Measurements from ENCODE around the gene SPATA13. TPM values are rescaled to one million over a fixed set of nuclear protein-coding genes. Genes with fewer than 3 reads are reported as not detected.

SPATA13 gene
- total RNA-seq, 1 experiment from 2014 or later: 43.0 TPM

GRCh38 chr13:24187185-24187584 lies 26.7 kb downstream of the SPATA13 start:
- no peak for ATAC-seq

DNA sequence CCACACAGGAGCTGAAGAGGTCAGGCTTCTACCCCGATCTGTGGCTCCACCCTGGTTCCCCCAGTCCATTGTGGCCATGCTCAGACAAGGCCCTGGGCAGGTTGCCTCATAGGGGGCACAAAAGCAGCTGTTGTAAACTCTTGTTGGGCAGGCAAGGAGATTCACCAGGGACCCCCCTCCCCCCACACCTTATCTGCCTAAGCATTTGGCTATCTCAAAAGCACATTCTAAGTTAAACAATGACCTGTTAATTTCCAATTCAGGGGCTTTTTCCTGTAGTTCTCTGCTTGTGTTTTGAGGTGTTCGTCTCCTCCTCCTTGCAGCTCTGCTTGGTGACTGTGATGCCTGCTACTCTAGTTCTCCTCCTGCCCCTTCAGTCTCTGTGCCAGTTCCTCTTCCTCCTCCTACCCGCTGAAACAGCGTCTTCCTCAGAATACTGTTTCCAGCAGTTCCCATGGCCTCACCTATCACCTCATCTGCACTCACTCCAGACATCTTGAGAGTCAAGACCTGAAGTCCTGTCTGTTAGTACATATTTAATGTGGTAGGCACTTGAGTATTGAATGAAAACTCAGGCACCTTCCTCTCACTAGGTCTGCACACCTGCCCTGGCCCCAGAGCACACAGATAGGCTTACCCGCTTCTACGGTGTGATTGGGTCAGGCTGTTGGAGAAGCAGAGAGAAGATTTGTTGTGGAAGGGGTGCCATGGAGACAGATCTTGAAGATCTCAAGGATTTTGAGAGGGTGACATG lies 31.7 kb downstream of the SPATA13 start:
- DNase-seq: no peak
- Histone ChIP-seq H3K4me1 (ENCODE audit: insufficient read depth, low read length) (peaks cover 23% of the 10 kb centered on the region), H3K79me2 (ENCODE audit: low read length) (peaks cover 51% of the 10 kb centered on the region), H3K9me3 (ENCODE audit: low read length) (no peaks in the 10 kb centered on the region), H3K4me2 (ENCODE audit: low read length) (no peak overlapping the region), H3K9me2 (replicated peaks; ENCODE audit: low read length) (no peaks in the 10 kb centered on the region), H2AFZ (ENCODE audit: low read length) (no peak overlapping the region), H3K36me3 (ENCODE audit: low read depth, low read length) (no peaks in the 10 kb centered on the region), H3K9ac (ENCODE audit: low read length) (no peak overlapping the region), H4K20me1 (ENCODE audit: low read length) (peaks cover 5% of the 10 kb centered on the region; the same call in 1 of the 2 replicates), H3F3A (ENCODE audit: low read length, unreplicated experiment) (no peaks in the 10 kb centered on the region), H3K27me3 (ENCODE audit: low read length) (no peaks in the 10 kb centered on the region), H3K27ac (ENCODE audit: low read length) (no peak overlapping the region), H3K4me3 (ENCODE audit: low read length) (no peak overlapping the region)
- intact Hi-C loops (cut with micrococcal nuclease): no loop called here
- ATAC-seq: no peak
- CTCF ChIA-PET: no interaction called here
- TF ChIP-seq, protein P1, sequence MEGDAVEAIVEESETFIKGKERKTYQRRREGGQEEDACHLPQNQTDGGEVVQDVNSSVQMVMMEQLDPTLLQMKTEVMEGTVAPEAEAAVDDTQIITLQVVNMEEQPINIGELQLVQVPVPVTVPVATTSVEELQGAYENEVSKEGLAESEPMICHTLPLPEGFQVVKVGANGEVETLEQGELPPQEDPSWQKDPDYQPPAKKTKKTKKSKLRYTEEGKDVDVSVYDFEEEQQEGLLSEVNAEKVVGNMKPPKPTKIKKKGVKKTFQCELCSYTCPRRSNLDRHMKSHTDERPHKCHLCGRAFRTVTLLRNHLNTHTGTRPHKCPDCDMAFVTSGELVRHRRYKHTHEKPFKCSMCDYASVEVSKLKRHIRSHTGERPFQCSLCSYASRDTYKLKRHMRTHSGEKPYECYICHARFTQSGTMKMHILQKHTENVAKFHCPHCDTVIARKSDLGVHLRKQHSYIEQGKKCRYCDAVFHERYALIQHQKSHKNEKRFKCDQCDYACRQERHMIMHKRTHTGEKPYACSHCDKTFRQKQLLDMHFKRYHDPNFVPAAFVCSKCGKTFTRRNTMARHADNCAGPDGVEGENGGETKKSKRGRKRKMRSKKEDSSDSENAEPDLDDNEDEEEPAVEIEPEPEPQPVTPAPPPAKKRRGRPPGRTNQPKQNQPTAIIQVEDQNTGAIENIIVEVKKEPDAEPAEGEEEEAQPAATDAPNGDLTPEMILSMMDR (conservative IDR thresholded peaks at IDR 0.05; ENCODE audit: low read depth, low read length): no peak
- TF ChIP-seq EZH2 (IDR thresholded peaks at IDR 0.05; ENCODE audit: low read length, unreplicated experiment) (no peak), EZH2phosphoT487 (IDR thresholded peaks at IDR 0.05; ENCODE audit: borderline replicate concordance, low read length) (no peak)
- POLR2A ChIA-PET (ENCODE audit: unreplicated experiment): interaction anchor here (0.6 kb wide), 1 partner anchor 29 kb away, joined by 3 read pairs; no protein-coding TSS in a partner anchor
- no TSS peak for BruUV-seq (replicated peaks)

More at GRCh38 chr13:24187185-24187584, 26.7 kb downstream of the SPATA13 start:
- H3K9me3 ChIP-seq (ENCODE audit: low read length): no peaks in the 10 kb centered on the region
- H3F3A ChIP-seq (ENCODE audit: low read length, unreplicated experiment): no peaks in the 10 kb centered on the region
- no peak overlapping the region for H3K27ac ChIP-seq (ENCODE audit: low read length)
- POLR2A ChIA-PET (ENCODE audit: unreplicated experiment): interaction anchor here (0.6 kb wide), 1 partner anchor 10 kb away, joined by 3 read pairs; no protein-coding TSS in a partner anchor
- CTCF ChIA-PET: no interaction called here
- H3K79me2 ChIP-seq (ENCODE audit: low read length): peaks cover 60% of the 10 kb centered on the region
- no peaks in the 10 kb centered on the region for H3K36me3 ChIP-seq (ENCODE audit: low read depth, low read length)
- H3K9me2 ChIP-seq (replicated peaks; ENCODE audit: low read length): no peaks in the 10 kb centered on the region
- H3K4me1 ChIP-seq (ENCODE audit: insufficient read depth, low read length): no peaks in the 10 kb centered on the region
- no peak overlapping the region for H3K4me2 ChIP-seq (ENCODE audit: low read length)
- DNase-seq: peak; percentile 25
- H2AFZ ChIP-seq (ENCODE audit: low read length): no peak overlapping the region
- no peaks in the 10 kb centered on the region for H3K27me3 ChIP-seq (ENCODE audit: low read length)
- H3K4me3 ChIP-seq (ENCODE audit: low read length): no peak overlapping the region
- no peaks in the 10 kb centered on the region for H4K20me1 ChIP-seq (ENCODE audit: low read length)
- no peak overlapping the region for H3K9ac ChIP-seq (ENCODE audit: low read length)
- intact Hi-C loops (cut with micrococcal nuclease): no loop called here
- no TSS peak for BruUV-seq (replicated peaks)
- TF ChIP-seq EZH2phosphoT487 (IDR thresholded peaks at IDR 0.05; ENCODE audit: borderline replicate concordance, low read length) (no peak), EZH2 (IDR thresholded peaks at IDR 0.05; ENCODE audit: low read length, unreplicated experiment) (no peak)
- TF ChIP-seq, protein P1 (conservative IDR thresholded peaks at IDR 0.05; ENCODE audit: low read depth, low read length): no peak

- no peak for TF ChIP-seq EZH2phosphoT487 (IDR thresholded peaks at IDR 0.05; ENCODE audit: borderline replicate concordance, low read length)
- TF ChIP-seq, protein P1 (conservative IDR thresholded peaks at IDR 0.05; ENCODE audit: low read depth, low read length): no peak
- TF ChIP-seq EZH2 (IDR thresholded peaks at IDR 0.05; ENCODE audit: low read length, unreplicated experiment): no peak
- Histone ChIP-seq H3K27ac (ENCODE audit: low read length) (no peak overlapping the region), H3K9me2 (replicated peaks; ENCODE audit: low read length) (no peaks in the 10 kb centered on the region), H3K4me3 (ENCODE audit: low read length) (no peak overlapping the region), H3K79me2 (ENCODE audit: low read length) (peaks cover 51% of the 10 kb centered on the region), H3K9ac (ENCODE audit: low read length) (no peak overlapping the region), H3K36me3 (ENCODE audit: low read depth, low read length) (no peaks in the 10 kb centered on the region), H3F3A (ENCODE audit: low read length, unreplicated experiment) (no peaks in the 10 kb centered on the region), H4K20me1 (ENCODE audit: low read length) (peaks cover 5% of the 10 kb centered on the region; the same call in 1 of the 2 replicates), H3K4me1 (ENCODE audit: insufficient read depth, low read length) (peaks cover 23% of the 10 kb centered on the region), H3K4me2 (ENCODE audit: low read length) (no peak overlapping the region), H3K27me3 (ENCODE audit: low read length) (no peaks in the 10 kb centered on the region), H2AFZ (ENCODE audit: low read length) (no peak overlapping the region), H3K9me3 (ENCODE audit: low read length) (no peaks in the 10 kb centered on the region)
- ChIA-PET CTCF (no interaction called here), POLR2A (ENCODE audit: unreplicated experiment) (no interaction called here)
- intact Hi-C loops (cut with micrococcal nuclease): no loop called here
- ATAC-seq (no peak), DNase-seq (no peak)
- no TSS peak for BruUV-seq (replicated peaks)
Measured at GRCh38 chr13:24192811-24193162, 32.3 kb downstream of the SPATA13 start.

Data from PC-3 (cell line).